Upper lobe of left lung (tissue), 4 donors: ENCODE measurements around the gene FOXL1.

ENCODE experiments used
- CTCF ChIP-seq, 6 experiments: fragments of 450-650 bp in 4 of 6; fragments of 200-600 bp in 2 of 6; sonication (generic) in 2 of 6; IDR thresholded peaks; one replicate each; pipeline ENCODE4 v1.5.1; 2016 to 2019; ENCODE audit warnings: antibody characterized with exemption in 6 of 6
- POLR2A ChIP-seq, 4 donors: fragments of 450-650 bp; IDR thresholded peaks; one replicate each; pipeline ENCODE4 v1.5.1; 2016 to 2017; ENCODE audit warnings: antibody characterized with exemption in 4 of 4, mild to moderate bottlenecking in 2 of 4

GRCh38 chr16:86608301-86608747 is 30.0 kb downstream of the FOXL1 start:
- TF ChIP-seq CTCF (IDR thresholded peaks at IDR 0.05), result no peak
- no peak for TF ChIP-seq POLR2A (IDR thresholded peaks at IDR 0.05)
